ENCODE data around the gene CLN6.

DNA sequence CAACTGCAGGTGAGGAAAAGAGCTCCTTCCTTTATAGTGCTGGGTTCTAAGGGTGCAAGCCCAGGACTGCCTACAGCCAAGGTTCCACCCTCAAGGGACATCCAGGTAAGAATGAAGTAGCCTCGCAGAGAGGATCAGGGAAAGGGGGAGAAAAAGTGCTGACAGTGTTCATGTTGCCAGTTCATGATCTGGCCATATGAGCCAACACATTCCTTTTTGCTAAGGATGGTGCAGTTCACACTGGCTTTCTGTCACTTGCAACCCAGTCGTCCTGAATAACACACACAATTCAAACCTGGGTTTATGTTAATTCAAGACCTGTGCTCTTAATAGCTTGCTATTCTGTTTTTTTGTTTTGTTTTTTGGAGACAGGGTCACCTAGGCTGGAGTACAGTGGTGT, 9.0 kb downstream of the CLN6 start:
- TF ChIP-seq, protein P1, sequence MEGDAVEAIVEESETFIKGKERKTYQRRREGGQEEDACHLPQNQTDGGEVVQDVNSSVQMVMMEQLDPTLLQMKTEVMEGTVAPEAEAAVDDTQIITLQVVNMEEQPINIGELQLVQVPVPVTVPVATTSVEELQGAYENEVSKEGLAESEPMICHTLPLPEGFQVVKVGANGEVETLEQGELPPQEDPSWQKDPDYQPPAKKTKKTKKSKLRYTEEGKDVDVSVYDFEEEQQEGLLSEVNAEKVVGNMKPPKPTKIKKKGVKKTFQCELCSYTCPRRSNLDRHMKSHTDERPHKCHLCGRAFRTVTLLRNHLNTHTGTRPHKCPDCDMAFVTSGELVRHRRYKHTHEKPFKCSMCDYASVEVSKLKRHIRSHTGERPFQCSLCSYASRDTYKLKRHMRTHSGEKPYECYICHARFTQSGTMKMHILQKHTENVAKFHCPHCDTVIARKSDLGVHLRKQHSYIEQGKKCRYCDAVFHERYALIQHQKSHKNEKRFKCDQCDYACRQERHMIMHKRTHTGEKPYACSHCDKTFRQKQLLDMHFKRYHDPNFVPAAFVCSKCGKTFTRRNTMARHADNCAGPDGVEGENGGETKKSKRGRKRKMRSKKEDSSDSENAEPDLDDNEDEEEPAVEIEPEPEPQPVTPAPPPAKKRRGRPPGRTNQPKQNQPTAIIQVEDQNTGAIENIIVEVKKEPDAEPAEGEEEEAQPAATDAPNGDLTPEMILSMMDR (IDR thresholded peaks at IDR 0.05) = no peak
- no peak for TF ChIP-seq EP300 (IDR thresholded peaks at IDR 0.05)
- TF ChIP-seq POLR2AphosphoS5 (IDR thresholded peaks at IDR 0.05) = no peak
- TF ChIP-seq POLR2A (IDR thresholded peaks at IDR 0.05) = no peak

Data from stomach (tissue), 4 donors.